HUDEP-2 (cell line): ENCODE data around the gene PAX5.

ENCODE experiments used
- DNase-seq, 76 experiments: peaks; one replicate each; lab custom pipeline; 2025; ENCODE audit not compliant: unreplicated experiment in 76 of 76; lab: John Stamatoyannopoulos, UW

PAX5 gene

DNA sequence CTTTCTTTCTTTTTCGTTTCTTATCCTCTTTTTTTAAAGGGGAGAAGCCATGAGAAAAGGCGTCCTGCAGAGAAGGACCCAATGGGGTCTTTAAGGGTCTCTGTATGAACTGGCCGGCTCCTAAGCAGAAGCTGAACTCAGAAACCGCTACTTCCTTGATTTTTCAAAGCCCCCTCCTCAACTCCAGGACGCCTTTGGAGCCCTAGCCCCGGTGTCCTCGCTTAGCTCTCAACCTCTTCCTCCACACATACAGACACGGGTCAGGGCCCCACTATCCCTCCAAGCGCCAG is 8.3 kb downstream of the PAX5 start:
- DNase-seq: no peak

DNA sequence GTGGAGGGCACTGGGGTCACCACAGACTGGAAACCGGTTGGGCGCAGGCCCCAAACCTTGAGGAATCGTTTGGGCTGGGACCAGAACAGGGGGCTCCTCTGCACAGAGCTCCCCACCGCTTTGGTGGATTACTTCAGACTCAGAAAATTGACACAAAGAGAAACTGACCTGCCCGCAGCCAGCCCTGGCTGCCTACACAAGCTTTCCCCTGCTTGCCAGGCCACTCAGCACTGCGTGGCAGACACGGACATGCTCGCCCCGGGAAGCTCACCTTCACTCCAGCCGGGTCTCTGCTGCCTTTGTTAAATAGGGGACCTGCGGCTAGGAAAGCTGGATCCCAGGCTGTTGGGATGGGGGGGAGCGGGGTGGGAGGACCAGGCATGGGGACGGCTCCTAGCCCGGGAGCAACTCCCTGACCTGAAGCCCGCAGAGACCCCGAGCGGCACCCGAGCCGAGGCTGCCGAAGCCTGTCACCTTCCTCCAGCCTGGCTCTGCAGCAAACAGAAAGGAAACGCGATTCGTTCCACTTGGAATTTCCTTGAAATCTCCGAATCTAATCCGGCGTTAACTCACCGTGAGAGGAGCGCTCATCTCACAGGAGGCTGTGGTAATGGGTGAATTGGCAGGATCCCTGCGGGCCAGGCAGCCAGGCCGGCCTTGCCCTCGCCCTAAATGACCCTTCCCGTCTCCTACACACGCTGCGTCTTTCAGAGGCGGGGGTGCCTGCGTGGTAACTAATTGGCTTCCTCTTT is 8.8 kb downstream of the PAX5 start:
- DNase-seq: no peak

DNA sequence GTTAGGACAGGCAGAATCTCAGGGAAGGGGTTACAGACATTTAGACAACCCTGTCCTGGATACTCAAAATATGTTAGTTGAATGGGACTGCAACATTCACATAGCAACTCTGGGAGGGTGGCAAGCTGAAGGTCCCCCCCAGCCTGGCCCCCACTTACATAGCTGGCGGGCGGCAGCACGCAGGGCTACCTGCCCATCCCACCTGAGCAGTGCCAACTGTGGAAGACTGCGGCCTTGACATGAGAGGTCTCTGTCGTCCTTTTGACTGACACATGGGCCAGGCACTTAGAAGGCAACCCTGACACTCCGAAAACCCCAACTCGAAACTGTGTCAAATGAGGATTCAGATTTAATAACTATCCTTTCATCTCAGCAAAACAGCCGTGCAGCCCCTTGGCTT is 16.5 kb downstream of the PAX5 start:
- DNase-seq: no peak

DNA sequence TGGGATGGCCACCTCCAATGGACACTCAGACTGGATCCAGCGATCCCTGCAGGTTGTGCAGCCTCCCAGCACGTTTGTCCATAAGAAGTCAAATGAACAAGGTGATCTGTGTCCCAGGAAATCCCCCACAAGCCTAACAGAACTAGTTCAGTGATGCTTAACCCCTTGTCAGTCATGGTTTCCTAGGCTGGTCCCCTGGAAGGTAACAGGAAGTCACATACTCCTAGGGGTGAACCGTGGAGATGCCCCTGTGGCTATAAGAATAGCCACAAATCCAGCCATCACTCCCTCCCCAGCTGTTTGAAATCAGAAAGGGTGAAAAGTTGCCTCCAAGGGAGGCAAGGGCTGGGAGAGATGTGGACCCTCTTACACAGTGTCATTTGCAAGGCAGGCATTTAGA is 22.5 kb downstream of the PAX5 start:
- DNase-seq: no peak

DNA sequence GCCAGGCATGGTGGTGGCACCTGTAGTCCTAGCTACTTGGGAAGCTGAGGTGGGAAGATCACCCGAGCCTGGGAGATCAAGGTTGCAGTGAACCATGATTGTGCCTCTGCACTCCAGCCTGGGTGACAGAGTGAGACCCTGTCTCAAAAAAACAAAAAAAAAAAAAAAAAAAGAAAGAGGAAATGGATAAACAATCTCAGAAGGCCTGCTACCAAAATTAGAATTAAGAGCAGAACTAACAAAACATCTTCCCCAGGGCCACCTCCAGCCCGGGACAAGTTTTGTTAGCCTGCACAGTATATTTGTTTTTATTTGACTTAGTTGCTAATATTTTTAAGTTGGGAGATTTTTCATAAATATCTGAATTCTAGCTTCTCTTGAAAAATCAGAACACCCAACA is 23.1 kb downstream of the PAX5 start:
- DNase-seq: no peak

DNA sequence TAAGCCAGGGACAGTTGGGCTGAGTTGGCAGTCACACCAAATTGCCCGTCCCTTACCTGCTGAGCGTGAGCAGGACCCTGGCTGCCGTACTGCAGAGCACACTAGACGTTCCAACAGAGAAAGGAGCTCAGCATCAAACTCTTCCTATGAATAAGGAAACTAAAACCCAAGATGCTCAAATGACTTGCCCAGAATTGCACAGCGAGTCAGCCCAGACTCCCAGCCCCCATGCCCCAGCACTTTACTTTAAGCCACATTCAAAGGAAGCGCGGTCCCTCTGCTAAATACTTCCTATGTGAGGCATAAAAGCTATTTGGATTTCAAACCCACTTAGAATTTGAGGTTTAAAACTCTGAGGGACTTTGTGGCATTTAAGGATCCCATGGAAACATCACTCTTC is 23.9 kb downstream of the PAX5 start:
- no peak for DNase-seq

DNA sequence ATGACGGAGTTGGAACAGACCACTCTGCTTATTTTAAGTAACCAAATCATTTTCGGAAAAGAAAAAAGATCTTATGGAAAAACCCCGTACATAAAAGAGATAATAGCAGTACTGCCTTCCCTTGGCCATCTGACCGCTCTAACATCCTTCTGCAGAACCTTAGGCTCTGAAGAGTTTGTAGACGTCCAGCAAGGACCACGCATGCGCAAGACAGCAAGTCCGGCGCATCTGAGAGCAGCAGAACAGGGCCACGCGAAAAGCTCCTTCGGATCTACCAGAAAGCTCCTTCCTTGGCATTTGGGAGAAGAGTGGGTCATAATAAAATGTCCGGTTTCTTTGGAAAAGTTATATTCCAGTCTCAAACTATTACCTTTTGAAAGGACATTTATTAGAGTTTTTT is 26.8 kb downstream of the PAX5 start:
- no peak for DNase-seq

DNA sequence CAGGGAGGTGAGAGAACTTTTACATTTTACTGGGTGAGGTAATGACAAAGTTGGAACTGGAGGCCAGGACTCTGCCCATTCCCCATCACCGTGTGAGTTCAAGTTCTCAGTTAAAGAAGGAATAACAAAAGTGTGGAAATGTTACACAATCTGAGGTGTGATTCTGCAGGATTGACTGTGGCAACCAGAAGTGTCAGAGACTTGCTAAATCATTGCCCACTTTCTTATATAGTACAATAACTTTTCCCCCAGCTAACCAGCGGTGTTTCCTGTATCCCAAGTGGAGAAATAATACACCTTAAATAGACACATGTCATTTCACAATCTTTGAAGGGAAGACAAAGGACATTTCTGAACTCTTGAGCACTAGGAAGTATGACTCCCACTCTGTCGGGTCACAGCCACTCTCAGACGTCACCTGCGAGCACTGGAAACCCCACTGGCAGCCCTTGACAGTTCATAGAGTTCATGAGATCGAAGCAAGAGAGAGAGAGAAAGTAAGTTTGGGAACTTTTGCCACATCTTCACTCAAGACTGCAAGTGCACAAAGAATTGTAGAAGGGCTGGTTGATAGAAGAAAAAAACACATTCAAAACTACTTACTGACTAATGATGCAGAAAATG is 28.4 kb downstream of the PAX5 start:
- no peak for DNase-seq

DNA sequence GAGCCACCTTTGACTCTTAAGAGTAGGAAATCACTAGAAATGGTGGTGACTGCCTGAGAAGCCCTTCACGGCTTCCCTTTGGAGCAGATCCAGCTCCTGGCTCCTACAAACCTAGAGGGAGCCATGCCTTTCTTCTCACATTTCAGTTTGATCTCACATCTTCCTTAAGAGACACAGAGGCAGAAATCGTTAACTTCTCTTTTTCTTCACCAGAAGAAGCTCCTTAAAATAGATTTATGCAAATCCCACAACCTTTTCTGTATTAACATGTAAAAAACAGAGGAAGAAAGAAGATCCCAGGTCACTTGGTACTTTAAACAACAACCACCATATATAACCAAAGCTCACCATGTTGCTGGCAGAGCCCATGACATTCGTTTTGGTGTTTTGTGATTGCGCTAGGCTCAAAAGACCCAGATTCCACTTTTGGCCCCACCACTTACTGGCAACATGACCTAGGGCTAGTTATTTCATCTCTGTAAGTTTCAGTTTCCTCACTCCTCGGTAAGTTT is 29.6 kb downstream of the PAX5 start:
- DNase-seq: no peak

DNA sequence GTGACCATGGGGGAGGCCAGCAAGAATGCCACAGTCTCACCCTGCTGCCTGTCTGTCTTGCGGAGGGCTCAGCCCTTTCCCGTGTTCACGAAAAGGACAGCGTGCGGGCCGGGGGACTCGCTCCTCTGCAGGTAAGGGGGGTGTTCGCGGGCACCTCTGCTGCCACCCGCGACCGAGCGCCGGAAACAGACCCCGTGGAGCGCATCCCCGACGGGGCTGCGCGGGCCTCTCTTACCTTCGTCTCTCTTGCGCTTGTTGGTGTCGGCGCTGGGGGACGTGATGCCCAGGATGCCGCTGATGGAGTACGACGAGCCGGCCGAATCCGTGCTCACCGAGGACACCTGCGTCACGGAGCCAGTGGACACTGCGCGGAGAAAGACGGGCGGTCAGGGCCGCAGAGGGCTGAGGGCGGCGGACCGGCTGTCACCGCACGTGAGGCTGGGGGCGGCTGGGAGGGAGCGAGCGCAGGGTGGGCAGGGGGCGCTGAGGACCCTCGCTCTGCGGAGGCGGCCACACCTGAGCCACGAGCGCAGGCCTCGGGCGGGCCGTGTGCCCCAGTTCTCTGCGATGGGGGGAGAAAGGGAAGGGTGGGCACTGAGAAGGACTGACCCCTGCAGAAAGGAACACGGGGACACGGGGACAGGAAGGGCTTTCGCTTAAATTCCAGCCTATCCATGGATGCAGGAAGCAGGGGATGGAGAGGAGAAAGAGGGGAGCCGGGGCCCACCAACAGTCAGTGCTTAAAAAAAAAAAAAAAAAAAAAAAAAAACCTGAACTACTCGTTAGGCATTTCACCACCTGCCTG is 31.5 kb downstream of the PAX5 start:
- DNase-seq: no peak

DNA sequence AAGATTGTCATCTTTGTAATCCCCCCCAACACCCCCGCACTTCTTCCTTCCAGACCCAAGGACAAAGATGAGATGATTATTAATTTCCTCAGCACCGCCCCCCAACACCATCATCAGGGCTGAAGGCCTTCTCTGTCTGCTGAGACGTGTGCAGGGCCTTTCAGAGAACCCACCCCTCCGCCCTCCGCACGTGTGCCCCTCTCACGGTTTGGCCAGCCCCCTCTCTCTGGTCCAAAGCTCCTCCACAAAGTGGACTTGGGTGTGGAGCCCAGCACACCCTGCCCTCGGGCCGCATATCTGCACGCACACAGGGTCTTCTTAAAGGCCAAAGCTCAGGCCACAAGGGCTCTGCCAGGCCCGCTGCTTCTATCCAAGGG is 32.0 kb downstream of the PAX5 start:
- DNase-seq: no peak

DNA sequence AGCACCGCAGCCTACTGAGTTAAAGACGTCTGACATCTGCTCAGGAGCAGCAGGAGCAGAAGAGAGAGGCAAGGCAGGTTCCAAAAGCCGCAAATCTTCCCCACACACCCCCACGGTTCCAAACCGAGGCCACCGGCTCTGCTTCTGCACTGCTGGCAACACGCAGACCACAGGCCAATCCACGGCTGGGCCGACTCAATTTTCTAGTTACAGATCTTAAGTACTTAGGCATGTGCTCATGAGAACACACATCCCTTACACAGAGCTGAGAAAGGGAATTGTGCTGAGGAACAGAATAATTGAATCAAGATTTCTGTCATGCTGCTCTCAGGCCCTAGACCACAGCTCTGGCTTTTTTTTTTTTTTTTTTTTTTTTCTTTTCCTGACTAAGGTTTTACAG is 32.6 kb downstream of the PAX5 start:
- DNase-seq: no peak

DNA sequence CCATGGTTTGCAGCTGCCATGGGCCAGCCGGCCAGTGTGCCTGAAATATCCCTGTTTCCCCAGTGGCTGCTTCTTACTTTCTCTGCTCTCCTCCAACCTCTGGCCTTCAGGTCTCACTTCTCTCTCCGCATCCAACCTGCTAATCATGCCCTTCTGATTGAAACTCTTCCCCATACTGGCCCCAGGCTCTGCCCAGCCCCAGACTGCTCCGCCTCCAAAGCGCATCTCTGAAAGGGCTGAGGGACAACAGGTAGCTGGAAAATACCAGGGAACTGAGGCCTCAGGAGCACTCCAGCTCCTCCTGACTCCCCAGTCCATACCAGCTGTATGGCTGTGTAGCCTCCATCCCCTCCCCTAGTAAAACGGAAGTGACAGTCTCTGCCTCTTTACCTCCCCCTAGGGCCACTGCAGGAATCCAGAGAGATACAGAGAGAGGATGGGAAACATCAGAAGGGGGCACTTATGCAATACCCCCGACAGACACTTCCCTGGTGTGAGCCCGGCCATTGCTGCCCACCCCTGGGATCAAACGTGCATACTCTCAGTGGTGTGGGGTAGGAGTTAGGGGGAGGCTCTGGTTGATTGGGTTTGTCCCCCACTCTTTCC is 34.2 kb downstream of the PAX5 start:
- no peak for DNase-seq

DNA sequence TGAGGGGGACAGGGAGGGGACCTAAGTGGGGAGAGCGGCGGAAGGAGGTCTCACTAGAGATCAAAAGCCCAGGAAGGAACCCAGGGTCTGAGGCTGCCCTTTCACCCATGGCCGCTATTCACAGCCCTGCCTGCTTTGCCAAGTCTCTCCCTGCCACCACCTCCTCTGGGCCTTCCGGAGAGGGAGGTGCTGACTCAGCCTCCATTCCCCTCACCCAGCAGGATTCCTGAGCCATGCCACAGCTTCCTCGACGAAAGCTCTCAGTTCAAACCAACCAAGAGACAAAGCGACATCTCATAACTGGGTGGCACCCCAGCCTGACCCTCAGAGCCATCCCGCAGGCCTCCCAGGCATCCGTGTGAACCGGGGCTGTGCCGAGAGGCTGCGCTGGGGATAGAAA is 36.7 kb downstream of the PAX5 start:
- no peak for DNase-seq

DNA sequence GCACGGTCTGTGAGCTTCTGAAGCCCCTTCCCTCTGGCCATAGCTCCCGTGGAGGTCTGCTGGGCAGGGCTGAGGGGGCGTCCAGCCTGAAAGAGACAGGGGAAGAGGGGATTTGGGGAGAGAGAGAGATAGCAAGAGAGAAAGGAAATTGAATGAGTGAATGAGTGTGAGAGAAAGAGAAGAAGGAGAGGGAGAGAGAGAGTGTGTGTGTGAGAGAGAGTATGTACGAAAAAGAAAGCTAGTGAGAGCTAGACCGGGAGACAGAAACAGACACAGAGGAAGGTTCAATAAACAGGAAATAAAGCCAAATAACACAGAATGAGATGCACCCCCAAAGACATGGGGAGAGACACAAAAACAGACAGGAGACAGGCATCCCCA is 37.4 kb downstream of the PAX5 start:
- DNase-seq: no peak

DNA sequence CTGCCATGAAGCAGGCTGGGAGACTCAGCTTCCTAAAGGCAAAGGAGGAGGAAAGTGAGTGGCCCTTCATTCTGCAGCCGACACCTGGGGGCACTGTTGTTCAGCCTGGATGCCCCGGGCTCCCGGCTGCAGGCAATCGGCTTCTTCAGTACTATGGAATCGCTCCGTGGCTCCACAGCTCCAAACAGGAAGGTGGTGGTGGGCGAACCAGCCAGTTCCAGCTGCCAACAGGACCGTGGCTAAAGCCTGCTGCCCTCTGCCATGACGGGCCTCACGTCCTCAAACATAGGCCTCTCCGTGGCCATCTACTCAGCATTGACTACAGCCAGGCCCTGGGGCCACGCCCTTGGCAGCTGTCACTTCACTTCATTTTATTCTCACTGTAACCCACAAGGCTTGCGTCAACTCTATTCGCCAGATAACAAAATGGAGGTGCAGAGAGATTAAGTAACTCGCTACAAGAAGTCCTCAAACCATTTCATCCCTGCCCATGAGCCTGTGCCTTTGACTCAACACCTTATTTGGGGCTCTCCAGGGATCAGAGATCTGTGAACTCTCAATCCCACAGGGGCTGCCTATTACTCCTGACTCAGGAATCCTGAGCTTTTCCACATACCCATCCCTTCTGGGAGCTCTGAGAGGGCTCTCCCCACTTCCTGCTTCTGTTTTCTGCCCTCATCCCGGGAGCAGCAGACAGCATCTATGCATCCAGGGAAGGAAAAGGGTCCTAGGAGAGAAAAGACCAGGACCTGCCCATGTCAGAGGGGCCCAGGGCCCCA is 38.0 kb downstream of the PAX5 start:
- peak in 68 of 76 experiments; percentile 13 to 81 (median 55) for DNase-seq

DNA sequence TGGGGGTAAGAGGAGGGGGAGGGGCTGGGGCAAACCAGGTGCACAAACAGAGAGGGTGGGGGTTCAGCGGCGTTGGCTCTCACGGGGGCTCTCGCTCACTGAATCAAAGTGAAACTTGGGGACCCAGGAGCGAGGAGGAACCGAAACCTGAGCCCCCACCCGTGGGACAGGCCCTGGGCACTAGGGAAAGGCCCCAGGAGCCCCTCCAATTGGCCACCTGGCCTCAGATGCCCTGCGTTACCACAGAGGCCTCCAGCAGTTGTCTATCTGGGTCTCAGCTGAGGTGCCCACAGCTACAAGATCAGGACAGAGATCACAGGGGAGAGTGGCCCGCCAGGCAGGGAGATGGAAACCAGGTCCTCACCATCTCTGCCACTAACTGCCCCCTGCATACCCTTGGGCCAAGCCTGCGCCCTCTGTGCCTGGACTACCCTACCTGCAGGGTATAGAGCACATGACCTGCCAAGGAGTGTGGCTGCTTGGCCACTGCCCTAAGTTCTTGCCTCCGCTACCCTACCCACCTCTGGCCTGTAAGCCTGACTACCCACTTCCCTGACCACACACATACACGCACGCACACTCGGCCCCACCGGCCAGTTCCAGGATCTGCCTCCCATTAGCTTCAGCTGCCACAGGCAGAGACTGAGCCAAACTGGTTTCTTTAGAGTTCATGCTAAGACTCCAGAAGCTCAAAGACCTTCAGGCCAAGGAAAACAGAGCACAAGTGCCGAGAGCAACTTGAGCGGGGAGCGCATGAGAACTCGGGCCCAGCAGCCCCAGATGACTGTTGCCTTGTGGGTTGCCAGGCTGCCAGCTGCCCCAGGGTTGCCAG is 39.9 kb downstream of the PAX5 start:
- DNase-seq: no peak

DNA sequence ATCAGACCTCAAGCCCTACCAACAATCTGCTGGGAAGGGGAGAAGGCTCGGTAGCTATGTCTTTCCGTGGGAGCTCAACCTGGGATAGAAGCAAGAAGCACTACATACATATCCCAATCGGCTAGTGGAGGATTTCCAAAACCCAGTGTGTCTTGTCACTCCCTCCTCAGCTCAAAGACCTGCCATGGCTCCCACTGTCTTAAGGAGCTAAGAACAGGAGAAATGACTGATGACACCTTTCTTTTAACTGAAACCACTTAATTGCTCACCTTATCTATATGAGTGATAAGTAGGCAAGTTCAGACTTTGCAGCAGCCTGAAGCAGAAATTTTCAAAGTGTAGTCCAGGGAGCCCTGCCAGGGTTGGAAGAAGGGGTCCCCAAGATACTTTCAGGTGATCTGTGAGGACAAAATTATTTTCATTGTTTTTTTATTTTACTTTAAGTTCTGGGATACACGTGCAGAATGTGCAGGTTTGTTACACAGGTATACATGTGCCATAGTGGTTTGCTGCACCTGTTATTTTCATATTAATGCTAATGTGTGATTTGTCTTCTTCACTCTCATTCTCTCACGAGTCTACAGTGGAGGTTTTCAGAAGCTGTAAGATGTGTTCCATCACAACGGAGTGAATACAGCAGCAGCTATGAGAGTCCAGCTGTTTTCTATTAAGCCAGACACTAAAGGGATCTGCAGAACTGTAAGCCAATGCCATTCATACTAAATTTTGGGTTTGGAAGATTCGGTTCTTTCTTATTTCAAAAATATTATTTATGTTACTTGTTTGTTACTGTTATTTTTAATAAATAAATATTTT is 41.4 kb downstream of the PAX5 start:
- no peak for DNase-seq

DNA sequence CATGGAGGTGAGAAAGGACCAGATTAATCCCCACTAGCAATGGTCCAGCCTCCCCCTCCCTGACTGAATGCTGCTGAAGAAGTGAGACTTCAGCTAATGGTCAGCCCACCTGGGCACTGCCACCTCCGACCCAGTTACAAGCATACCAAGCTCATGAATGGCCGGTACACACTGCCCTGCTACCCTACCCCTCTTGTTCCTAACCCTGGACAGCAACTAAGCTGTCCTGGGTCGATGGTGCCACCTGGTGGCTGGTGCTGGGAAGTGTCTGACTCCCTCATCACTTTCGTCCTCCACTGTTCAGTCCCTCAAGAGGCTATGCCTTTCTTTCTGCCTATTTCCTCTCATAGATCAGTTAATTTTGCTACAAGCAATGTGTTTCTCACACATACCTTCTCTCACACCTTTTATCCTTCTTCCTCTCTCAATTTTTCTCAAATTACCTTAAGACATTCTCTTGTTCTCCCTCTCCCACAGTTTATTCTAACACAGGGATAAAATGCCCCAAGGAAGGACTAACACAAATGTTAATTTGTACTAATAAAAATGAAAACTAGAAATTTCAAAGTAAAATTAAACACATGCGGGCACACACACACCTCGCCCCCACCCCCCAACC is 42.4 kb downstream of the PAX5 start:
- DNase-seq: peak in 48 of 76 experiments; percentile 4 to 57 (median 30)
